Neural progenitor cell (in vitro differentiated cells): ENCODE data around the gene KCNIP1.

Source experiments
- EZH2 ChIP-seq: fragments of 200-600 bp; sonication (generic); IDR thresholded peaks from 2 replicates; pipeline ENCODE4 v1.6.1; 2017; ENCODE audit warnings: antibody characterized with exemption, mild to moderate bottlenecking, moderate library complexity
- TF ChIP-seq, protein P1 (sequence below): fragments of 200-600 bp; sonication (generic); IDR thresholded peaks from 2 replicates; pipeline ENCODE4 v1.5.1; 2017; ENCODE audit warnings: antibody characterized with exemption, mild to moderate bottlenecking

DNA sequence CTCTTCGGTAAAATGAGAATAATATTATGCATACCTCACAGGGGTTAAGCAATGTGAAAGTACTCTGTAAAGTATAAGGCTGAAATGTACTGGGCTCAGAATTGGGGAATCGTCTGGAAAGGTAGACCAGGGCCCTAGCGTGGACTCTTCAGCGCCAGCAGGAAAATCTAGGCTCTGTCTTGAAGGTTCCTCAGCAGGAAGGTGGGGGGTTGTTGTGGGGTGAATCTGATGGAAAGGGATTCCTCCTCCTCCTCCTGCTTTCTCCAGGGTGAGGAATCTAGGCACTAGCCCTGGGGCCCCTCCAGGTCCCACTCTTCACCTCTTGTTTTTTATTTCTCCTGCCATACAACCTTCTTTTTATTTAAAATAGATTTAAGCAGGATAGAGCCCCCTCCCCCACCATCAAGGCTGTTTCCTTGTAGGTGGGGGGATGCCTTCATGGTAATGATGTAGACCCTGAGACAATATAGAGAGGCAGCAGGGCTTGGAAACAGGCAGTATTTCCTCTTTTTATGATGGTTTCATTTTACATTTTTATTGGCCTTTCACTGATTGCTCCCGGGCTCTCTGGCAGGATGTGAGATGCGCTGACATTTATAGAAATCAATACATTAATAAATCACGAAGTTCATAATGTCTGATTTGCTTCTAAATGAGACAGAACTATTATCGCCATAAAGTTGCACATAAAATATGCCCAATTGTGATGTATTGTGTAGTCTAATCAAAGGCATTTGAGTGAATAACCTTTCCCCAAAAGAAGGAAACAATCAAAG lies 200.8 kb downstream of the KCNIP1 start:
- TF ChIP-seq EZH2 = no peak
- TF ChIP-seq, protein P1, sequence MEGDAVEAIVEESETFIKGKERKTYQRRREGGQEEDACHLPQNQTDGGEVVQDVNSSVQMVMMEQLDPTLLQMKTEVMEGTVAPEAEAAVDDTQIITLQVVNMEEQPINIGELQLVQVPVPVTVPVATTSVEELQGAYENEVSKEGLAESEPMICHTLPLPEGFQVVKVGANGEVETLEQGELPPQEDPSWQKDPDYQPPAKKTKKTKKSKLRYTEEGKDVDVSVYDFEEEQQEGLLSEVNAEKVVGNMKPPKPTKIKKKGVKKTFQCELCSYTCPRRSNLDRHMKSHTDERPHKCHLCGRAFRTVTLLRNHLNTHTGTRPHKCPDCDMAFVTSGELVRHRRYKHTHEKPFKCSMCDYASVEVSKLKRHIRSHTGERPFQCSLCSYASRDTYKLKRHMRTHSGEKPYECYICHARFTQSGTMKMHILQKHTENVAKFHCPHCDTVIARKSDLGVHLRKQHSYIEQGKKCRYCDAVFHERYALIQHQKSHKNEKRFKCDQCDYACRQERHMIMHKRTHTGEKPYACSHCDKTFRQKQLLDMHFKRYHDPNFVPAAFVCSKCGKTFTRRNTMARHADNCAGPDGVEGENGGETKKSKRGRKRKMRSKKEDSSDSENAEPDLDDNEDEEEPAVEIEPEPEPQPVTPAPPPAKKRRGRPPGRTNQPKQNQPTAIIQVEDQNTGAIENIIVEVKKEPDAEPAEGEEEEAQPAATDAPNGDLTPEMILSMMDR = no peak
